IgD-negative memory B cell (primary cell): ENCODE data around the gene BRSK2. TPM values are rescaled to one million over a fixed set of nuclear protein-coding genes. Genes with fewer than 3 reads are reported as not detected.

ENCODE experiments used
- H3K27ac Mint-ChIP-seq, 3 donors: one replicate each; pipeline ENCODE4 v1.8.0; 2020 to 2022; ENCODE audit warnings: mild to moderate bottlenecking in 3 of 3, mixed read lengths in 3 of 3, moderate library complexity in 1 of 3
- H3K27me3 Mint-ChIP-seq: one replicate; pipeline ENCODE4 v1.8.0; 2021; ENCODE audit warnings: mixed read lengths
- H3K36me3 Mint-ChIP-seq: one replicate; pipeline ENCODE4 v1.8.0; 2020; ENCODE audit warnings: mild to moderate bottlenecking, mixed read lengths
- H3K4me1 Mint-ChIP-seq, 3 donors: one replicate each; pipeline ENCODE4 v1.8.0; 2020 to 2022; ENCODE audit warnings: mixed read lengths in 3 of 3, mild to moderate bottlenecking in 1 of 3
- H3K4me3 Mint-ChIP-seq, 4 donors: one replicate each; pipeline ENCODE4 v1.8.0; 2020 to 2022; ENCODE audit warnings: mild to moderate bottlenecking in 4 of 4, mixed read lengths in 4 of 4, moderate library complexity in 3 of 4
- H3K9me3 Mint-ChIP-seq, 3 donors: one replicate each; pipeline ENCODE4 v1.8.0; 2020 to 2021; ENCODE audit warnings: mixed read lengths in 3 of 3, mild to moderate bottlenecking in 1 of 3
- polyA plus RNA-seq: library from polyadenylated mRNA; unstranded; fragments of 300-500 nt; fragmentation: Illumina TruSeq; gene quantifications from one replicate; pipeline ENCODE4 v1.2.3, GENCODE V29; 2021

BRSK2 gene
- polyA plus RNA-seq, 1 donor from 2014 or later = not detected

DNA sequence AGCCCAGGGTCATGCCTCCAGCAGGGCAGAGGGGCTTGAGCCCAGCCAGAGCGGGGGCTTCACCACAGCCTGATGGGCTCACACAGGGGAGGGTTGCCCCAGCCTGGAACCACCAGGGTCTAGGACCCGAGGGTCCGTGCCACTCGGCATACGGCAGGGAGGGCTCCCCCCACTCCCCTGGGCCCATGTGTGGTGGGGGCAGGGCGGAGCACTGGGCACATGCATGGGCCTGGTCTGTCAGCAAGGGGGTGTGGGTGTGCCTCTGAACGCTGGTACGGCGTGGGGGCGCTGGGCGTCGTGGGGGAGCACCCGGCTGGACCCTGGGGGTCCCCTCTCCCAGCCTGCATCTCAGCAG, 67.6 kb downstream of the BRSK2 start:
- no peaks in the 10 kb centered on the region for H3K27me3 Mint-ChIP-seq

DNA sequence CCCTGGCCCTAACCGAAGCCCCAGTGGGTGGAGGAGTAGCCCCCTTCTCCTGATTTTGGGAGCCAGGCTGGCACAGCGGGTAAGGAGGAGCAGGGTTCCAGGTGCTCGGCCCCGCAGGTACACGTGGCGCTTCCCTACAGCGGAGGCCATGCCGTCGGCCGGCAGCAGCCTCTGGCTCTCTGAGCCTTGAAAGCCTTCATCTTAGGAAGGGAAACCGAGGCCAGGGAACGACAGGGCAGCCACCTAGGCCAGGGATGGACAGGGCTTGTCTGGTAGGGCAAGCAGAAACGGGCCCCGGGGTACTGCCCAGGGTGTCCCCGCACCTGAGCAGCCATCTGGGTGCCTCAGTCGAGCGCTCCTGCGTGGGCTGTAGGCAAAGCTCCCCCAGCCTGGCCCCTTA, 68.1 kb downstream of the BRSK2 start:
- no peak overlapping the region for H3K27ac Mint-ChIP-seq
- H3K9me3 Mint-ChIP-seq = no peaks in the 10 kb centered on the region
- H3K36me3 Mint-ChIP-seq = no peaks in the 10 kb centered on the region
- no peak overlapping the region for H3K4me3 Mint-ChIP-seq
- peaks cover 0 to 2% (median 0%) of the 10 kb centered on the region in 3 donors for H3K4me1 Mint-ChIP-seq
- H3K27me3 Mint-ChIP-seq = no peaks in the 10 kb centered on the region

More for the DNA sequence above, 67.6 kb downstream of the BRSK2 start:
- Mint-ChIP-seq H3K4me1 (peaks cover 0 to 2% (median 0%) of the 10 kb centered on the region in 3 donors), H3K27ac (no peak overlapping the region), H3K9me3 (no peaks in the 10 kb centered on the region), H3K4me3 (no peak overlapping the region), H3K36me3 (no peaks in the 10 kb centered on the region)

DNA sequence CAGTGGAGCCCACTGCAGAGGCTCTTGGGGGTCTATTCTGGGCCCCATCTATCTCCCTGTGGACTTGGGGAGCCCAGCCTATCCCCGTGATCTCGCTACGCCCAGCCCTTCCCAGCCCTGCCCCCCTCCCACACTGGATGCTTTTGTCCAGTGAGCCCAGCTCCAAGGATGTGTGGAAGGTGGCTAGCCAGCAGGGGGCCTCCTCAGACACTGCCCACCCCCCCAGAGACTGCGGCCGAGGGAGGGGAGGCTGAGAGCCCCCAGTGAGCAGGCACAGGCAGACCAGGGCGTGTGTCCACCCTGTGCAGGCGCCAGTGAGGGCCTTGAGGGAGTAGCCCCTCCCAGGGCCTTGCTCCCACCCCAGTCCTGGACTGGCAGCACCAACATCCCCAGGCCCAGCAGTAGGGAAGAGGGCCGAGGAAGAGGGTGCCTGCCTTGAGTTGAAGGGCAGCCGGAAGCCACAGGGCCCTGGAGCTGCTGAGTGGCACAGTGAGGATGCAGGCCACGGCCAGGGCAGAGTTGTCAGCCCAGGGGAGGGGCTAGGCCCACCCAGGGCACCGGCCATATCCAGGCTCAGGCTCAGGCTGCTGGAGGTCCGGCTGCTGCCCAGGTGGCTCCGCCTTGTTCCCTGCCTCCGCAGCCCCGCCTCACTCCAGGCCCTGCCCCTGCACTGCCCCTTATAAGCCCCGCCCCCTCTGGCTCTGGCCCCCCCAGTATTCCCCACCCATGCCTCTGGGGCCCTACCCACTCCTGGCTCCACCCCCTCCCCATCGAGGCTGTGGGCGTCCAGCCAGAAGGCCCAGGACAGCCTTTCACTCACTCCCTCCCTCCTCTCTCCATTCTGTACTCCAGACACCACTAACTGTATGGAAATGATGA, 68.8 kb downstream of the BRSK2 start:
- Mint-ChIP-seq H3K4me3 (no peak overlapping the region), H3K36me3 (no peaks in the 10 kb centered on the region), H3K4me1 (no peaks in the 10 kb centered on the region), H3K9me3 (no peaks in the 10 kb centered on the region), H3K27ac (peak overlapping the region in 1 of 3 donors; percentile 59), H3K27me3 (no peaks in the 10 kb centered on the region)

DNA sequence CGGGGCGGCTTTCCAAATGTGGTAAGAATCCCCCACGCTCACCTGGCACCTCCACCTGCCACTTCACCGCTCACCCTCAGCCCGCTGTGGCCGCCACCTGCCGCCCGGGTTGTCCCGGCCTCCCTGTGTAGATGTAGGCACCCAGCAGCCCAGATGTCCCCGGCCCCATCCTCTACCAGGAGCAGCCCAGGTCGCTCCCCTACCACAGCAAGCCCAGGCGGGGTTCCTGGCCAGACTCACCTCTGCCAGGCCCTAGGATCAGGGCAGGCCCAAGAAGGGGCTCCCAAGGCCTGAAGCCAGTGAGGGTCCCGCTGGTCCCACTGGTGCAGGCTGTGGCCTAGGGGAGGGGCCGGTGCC, 69.5 kb downstream of the BRSK2 start:
- Mint-ChIP-seq H3K27ac (peak overlapping the region in 1 of 3 donors; percentile 59), H3K4me3 (no peak overlapping the region), H3K9me3 (no peaks in the 10 kb centered on the region), H3K4me1 (no peaks in the 10 kb centered on the region), H3K27me3 (no peaks in the 10 kb centered on the region), H3K36me3 (no peaks in the 10 kb centered on the region)

DNA sequence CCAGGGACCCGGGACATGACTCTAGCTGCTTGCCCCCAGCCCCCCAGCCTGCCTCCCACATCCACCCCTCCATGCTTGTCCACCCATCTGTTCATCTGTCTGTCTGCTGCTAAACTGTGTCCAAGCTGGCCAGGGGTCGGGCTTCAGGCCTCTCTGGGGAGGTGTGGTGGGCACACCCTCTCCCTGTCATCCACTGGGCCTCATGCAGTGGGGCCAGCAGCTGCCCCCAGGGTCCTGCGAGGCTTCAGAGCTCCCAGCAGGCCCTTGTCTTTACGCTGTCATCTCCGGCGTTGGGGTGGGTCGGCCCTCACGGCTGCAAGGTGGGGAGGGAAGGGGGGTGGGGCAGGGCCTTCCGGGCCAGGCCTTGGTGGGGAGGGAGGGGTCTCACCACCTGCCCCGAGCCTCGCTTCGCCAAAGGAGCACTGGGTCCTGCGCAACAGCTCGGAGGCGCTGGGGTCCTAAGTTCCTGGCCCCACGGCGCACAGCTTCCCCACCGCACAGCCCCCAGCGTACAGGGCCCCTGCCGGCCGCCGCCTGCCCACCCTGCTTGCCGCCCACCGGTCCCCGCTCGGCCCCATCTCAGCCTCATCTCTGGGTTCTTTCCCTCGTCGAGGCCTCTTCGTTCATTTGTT, 70.1 kb downstream of the BRSK2 start:
- no peaks in the 10 kb centered on the region for H3K36me3 Mint-ChIP-seq
- no peak overlapping the region for H3K27ac Mint-ChIP-seq
- no peaks in the 10 kb centered on the region for H3K9me3 Mint-ChIP-seq
- no peaks in the 10 kb centered on the region for H3K27me3 Mint-ChIP-seq
- H3K4me1 Mint-ChIP-seq = no peaks in the 10 kb centered on the region
- H3K4me3 Mint-ChIP-seq = no peak overlapping the region

DNA sequence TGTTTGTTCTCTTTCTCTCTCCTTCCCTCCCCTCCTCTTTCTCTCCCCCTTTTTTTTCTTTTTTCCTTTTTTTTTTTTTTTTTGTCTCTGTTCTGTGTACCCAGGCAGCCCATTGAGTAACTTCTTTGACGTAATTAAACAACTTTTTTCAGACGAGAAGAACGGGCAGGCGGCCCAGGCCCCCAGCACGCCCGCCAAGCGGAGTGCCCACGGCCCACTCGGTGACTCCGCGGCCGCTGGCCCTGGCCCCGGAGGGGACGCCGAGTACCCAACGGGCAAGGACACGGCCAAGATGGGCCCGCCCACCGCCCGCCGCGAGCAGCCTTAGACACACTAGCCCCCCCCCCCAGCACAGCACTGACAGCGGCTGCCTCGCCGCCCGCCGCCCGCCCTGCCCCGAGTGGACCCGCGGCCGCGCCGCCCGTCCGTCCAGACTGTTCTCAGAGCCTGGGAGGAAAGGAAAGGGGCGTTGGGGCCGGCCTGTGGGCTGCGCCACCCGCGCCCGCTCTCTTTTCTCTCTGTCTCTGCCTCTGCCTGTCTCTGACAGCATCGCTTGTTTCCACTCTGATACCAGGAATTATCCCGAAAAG, 70.8 kb downstream of the BRSK2 start:
- Mint-ChIP-seq H3K9me3 (no peaks in the 10 kb centered on the region), H3K4me1 (no peaks in the 10 kb centered on the region), H3K27me3 (no peaks in the 10 kb centered on the region), H3K4me3 (no peak overlapping the region), H3K27ac (no peak overlapping the region), H3K36me3 (peaks cover 1% of the 10 kb centered on the region)

DNA sequence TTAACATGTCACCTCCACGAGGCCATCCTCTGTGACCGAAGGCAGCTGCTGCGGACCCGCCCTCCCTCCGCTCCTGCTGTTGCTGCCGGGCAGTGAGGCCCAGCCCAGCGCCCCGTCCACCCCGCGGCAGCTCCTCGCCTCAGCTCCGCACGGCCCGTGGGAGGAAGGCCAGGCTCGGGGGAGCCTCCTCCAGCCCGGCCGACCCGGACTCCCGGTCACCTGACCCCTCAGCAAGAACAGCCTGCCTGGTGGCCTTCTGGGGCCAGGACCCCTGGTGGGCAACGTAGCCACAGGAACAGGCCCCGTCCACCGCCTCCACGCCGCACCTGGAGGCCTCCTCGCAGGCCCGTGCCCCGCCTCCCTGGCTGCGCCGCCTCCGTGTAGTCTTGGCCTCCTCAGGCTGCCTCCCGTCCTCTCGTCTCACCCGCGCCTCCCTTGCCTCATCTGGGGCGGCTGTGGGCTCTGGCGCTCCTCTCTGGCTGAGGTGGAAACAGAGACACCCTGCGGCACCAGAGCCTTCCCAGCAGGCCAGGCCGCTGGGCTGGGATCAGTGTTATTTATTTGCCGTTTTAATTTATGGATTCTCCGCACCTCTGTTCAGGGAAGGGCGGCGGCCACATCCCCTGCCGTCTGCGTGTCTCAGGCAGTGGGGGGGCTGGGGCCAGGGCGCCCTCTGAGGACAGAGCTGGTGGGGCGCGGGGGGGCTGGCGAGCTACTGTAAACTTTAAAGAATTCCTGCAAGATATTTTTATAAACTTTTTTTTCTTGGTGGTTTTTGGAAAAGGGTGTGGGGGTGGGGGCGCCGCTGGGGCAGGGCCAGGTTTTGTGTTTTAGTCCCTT, 71.5 kb downstream of the BRSK2 start:
- H3K4me3 Mint-ChIP-seq = no peak overlapping the region
- H3K4me1 Mint-ChIP-seq = no peaks in the 10 kb centered on the region
- H3K36me3 Mint-ChIP-seq = peaks cover 2% of the 10 kb centered on the region
- no peaks in the 10 kb centered on the region for H3K9me3 Mint-ChIP-seq
- H3K27me3 Mint-ChIP-seq = no peaks in the 10 kb centered on the region
- no peak overlapping the region for H3K27ac Mint-ChIP-seq

DNA sequence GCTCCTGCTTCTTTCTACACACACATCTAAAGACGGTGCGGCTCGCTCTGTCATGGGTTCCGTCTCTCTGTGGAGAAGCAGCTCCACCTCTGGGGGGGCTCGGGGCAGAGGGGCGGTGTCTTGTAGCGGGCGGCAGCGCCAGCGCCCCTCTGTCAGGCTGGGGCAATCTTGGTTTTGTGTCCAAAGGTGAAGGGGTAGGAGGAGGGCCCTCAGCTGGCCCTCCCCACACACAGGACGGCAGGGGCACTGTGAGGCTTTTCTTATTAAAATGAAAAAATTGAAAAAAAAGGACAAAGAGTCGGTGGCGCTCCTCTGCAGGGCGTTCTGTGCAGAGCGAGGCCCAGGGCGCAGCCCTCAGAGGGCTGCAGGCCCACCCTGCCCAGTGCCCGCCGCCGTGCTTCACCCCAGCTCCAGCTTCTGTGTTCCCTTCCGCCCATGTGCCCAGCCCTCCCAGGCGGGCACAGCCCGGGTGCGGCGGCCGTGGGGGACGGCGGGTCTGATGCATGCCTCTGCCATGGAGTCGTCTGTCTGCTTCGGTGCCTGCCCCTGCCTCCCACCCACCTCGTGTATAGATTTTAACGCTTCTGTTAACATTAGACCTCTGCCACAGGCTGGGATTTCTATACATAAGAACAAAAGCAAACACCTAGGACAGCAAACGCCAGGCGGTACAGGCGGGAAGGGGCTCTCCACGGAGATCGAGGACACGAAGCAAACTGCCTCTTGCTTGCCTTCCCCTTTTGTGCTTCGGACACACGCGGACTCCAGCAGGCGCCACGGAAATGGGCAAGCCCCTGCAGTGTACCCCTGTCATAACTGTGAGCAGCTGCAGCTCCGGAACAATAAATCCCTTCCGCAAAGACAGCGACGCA, 72.3 kb downstream of the BRSK2 start:
- Mint-ChIP-seq H3K4me1 (no peaks in the 10 kb centered on the region), H3K4me3 (no peak overlapping the region), H3K27ac (no peak overlapping the region), H3K9me3 (no peaks in the 10 kb centered on the region), H3K36me3 (peaks cover 2% of the 10 kb centered on the region), H3K27me3 (no peaks in the 10 kb centered on the region)

DNA sequence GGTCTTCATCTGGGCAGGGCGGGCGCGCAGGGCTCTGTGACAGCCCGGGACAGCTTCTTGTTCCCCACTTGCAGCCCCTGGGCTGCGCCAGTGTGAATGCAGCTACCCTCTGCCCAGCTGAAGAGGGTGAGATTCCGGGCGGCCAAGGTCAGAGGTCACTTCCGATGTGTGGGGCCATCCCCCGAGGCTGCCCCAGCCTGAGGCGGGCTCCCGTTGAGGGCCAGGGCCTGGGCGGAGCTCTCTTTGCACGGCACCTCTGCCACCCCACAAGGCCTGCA, 72.9 kb downstream of the BRSK2 start:
- no peaks in the 10 kb centered on the region for H3K9me3 Mint-ChIP-seq
- H3K4me3 Mint-ChIP-seq = no peak overlapping the region
- peaks cover 2% of the 10 kb centered on the region for H3K36me3 Mint-ChIP-seq
- no peaks in the 10 kb centered on the region for H3K27me3 Mint-ChIP-seq
- no peak overlapping the region for H3K27ac Mint-ChIP-seq
- H3K4me1 Mint-ChIP-seq = no peaks in the 10 kb centered on the region

DNA sequence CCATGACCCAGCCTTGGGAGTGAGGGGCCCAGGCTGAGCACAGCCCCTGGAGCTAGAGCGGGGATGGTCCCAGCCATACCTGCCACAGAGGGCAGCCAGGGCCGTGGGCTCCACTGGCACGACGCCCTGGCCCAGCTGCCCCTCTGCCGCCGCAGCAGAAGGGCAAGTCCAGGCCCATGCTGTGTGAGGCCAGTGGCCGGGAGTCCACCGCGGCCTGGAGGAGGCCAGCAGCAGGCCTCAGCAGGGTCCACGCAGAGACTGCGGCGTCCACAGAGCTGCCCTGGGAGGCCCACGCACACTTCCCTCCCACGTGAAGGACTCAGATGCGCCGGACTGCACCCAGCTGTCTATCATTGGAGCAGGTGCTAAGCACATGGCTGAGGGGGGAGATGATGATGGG, 73.3 kb downstream of the BRSK2 start:
- no peak overlapping the region for H3K27ac Mint-ChIP-seq
- no peaks in the 10 kb centered on the region for H3K9me3 Mint-ChIP-seq
- no peaks in the 10 kb centered on the region for H3K4me1 Mint-ChIP-seq
- no peak overlapping the region for H3K4me3 Mint-ChIP-seq
- peaks cover 2% of the 10 kb centered on the region for H3K36me3 Mint-ChIP-seq
- H3K27me3 Mint-ChIP-seq = no peaks in the 10 kb centered on the region

DNA sequence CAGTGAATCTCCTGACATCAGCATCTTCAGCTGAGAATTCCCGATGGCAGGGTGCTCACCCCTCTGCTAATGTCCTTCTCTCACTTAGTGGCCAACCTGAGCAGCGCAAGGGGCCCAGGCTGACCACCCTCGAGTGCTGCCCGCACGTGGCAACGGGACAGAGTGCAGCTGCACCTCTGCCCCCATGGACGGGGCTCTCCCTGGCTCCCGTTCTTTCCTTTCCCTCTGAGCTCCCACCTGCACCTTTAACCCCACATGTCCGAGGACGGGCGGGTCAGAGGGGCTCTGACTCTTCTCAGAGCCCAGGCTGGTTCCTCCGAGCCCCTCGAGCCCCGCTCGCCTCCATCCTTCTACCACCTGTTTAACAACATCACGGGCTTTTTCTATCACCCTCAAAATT, 77.0 kb downstream of the BRSK2 start:
- H3K4me1 Mint-ChIP-seq = no peaks in the 10 kb centered on the region
- H3K9me3 Mint-ChIP-seq = no peaks in the 10 kb centered on the region
- H3K27me3 Mint-ChIP-seq = no peaks in the 10 kb centered on the region
- no peak overlapping the region for H3K4me3 Mint-ChIP-seq
- H3K36me3 Mint-ChIP-seq = peaks cover 2% of the 10 kb centered on the region
- peak overlapping the region in 1 of 3 donors; percentile 75 for H3K27ac Mint-ChIP-seq

DNA sequence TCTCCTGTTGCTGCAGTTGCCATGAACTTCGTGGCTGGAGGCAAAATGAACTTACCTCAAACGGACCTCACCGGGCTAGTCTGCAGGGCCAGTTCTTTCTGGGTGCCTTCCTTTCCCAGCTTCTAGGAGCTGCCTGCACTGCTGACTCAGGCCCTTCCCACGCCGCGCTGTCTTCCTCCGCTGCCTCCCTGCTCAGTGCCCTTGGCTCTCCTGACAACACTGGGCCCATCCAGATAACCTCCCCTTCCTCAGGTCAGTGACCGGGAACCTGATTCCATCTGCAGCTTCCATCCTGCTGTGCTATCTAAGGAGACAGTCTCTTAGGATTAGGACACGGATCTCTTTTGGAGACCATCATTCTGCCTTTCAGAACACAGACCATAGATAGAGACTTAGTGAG, 77.5 kb downstream of the BRSK2 start:
- Mint-ChIP-seq H3K27ac (peak overlapping the region in 2 of 3 donors; percentile 67 to 75), H3K4me3 (peak overlapping the region in 1 of 4 donors; percentile 30), H3K27me3 (no peaks in the 10 kb centered on the region), H3K36me3 (peaks cover 2% of the 10 kb centered on the region), H3K4me1 (no peaks in the 10 kb centered on the region), H3K9me3 (no peaks in the 10 kb centered on the region)

DNA sequence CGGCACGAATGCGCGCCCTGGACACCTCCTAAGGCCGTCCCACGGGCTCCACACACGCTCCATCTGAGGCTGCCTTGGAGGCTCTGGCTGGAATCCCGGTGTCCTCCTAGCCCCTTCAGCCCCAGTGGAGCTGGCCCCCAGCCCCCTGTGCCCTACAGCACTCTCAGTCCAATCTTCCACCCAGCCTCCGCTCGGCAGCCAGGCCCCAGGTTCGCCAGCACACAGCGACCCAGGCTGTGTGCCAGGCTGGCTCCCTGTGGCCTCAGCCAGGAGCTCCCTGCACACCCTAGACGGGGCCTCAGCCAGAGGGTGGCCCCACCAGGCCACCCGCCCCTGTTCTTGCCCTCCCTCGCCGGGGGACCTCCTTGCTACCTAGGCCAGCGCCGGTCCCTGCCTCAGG, 78.3 kb downstream of the BRSK2 start:
- Mint-ChIP-seq H3K27ac (no peak overlapping the region), H3K9me3 (no peaks in the 10 kb centered on the region), H3K27me3 (no peaks in the 10 kb centered on the region), H3K36me3 (peaks cover 2% of the 10 kb centered on the region), H3K4me1 (no peaks in the 10 kb centered on the region), H3K4me3 (no peak overlapping the region)

DNA sequence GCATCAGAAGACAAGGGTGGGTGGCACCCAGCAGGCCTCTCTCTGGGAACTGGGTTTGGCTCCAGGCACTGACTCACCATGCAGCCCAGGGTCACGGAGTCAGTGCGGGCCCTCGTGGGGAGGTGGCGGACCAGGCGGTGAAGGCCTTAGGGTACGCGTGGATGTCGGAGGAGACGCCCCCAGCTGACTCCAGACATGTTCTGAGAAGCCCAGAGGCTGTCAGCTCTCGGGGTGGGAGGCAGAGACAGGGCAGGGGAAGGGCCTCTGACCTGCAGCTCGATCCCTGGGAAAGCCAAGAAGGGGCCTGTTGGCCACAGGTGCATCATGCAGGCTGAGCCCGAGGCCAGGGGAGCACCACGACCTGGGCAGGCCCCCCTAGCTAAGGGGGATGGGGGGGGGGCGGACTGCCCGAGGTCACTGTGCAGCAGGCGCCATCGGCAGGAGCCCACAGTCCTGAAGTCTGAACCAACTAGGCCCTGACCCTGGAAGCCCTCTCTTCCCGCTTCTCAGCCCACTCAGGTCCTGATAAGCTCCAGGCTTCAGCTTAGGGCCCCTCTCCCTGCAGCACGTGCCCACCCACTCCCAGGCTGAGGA, 78.8 kb downstream of the BRSK2 start:
- H3K27me3 Mint-ChIP-seq = no peaks in the 10 kb centered on the region
- H3K4me1 Mint-ChIP-seq = no peaks in the 10 kb centered on the region
- peaks cover 2% of the 10 kb centered on the region for H3K36me3 Mint-ChIP-seq
- no peak overlapping the region for H3K4me3 Mint-ChIP-seq
- no peaks in the 10 kb centered on the region for H3K9me3 Mint-ChIP-seq
- no peak overlapping the region for H3K27ac Mint-ChIP-seq
